ENCODE data around the gene FASLG.
"Not testable (repeated sequence)": the region's sequence is repeated elsewhere in the genome, so short reads cannot be mapped to it uniquely, and the experiment has no call there.

Gene FASLG

GRCh38 chr1:172686143-172686542 lies 27.2 kb downstream of the FASLG start:
- no peak for FAIRE-seq

GRCh38 chr1:172688428-172689085 lies 29.7 kb downstream of the FASLG start:
- FAIRE-seq = not testable (repeated sequence)

GRCh38 chr1:172690925-172691324 lies 32.0 kb downstream of the FASLG start:
- not testable (repeated sequence) for FAIRE-seq

GRCh38 chr1:172697534-172698002 lies 38.7 kb downstream of the FASLG start:
- no peak for FAIRE-seq

GRCh38 chr1:172698224-172698623 lies 39.3 kb downstream of the FASLG start:
- no peak for FAIRE-seq

GRCh38 chr1:172699111-172699510 lies 40.2 kb downstream of the FASLG start:
- no peak for FAIRE-seq

- FAIRE-seq = no peak
Observed at GRCh38 chr1:172699695-172700227, 40.9 kb downstream of the FASLG start.

- no peak for FAIRE-seq
Observed at GRCh38 chr1:172700556-172700955, 41.7 kb downstream of the FASLG start.

- FAIRE-seq = no peak
Observed at GRCh38 chr1:172704001-172704400, 45.1 kb downstream of the FASLG start.

GRCh38 chr1:172704420-172705210 lies 45.7 kb downstream of the FASLG start:
- FAIRE-seq = no peak

GRCh38 chr1:172708452-172708851 lies 49.5 kb downstream of the FASLG start:
- no peak for FAIRE-seq

GRCh38 chr1:172711558-172711957 lies 52.7 kb downstream of the FASLG start:
- no peak for FAIRE-seq

- FAIRE-seq = no peak
Observed at GRCh38 chr1:172713466-172713865, 54.6 kb downstream of the FASLG start.
